Fibroblast of lung (primary cell): ENCODE data around the gene IMPG1.

Experiments used
- CTCF ChIP-seq, 2 donors: IDR thresholded peaks in 1 of 2; conservative IDR thresholded peaks in 1 of 2; 1 replicate in 1 of 2; 2 replicates in 1 of 2; pipeline ENCODE4 v1.5.1; 2011 to 2012; ENCODE audit warnings: low read length in 2 of 2, control low read depth in 1 of 2, inconsistent platforms in 1 of 2, low read depth in 1 of 2, mild to moderate bottlenecking in 1 of 2
- EZH2 ChIP-seq: IDR thresholded peaks from 2 replicates; pipeline ENCODE4 v1.5.1; 2012; ENCODE audit warnings: low read length, control low read depth, mild to moderate bottlenecking; ENCODE audit errors: missing control alignments

DNA sequence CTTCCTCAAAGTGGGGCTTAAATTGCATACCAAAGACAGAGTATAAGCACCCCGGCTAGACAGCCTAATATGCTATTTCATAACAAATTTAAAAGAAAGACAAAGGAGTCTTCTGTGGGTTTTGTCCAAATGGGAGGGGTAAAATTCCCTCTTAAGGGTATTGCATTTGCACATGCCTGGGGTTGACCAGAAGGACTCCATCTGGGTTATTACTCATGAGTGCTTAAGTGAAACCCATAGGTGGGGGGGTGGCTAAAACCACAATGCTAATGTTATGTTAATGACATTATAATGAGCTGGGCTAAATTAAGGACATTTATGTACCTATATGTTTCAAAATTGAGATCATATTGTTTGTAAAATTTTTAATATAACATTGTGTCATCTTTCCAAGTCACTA, 15.0 kb downstream of the IMPG1 start:
- TF ChIP-seq EZH2 (no peak), CTCF (conservative IDR thresholded peaks at IDR 0.05 in 1 of 2, IDR thresholded peaks at IDR 0.05 in 1 of 2; ENCODE audit: low read depth in 1 of 2, low read length in 2 of 2) (no peak)
